GM12801 (cell line): Measurements from ENCODE around the gene LRRC4B.

ENCODE experiments used
- TF ChIP-seq, protein P1 (sequence below): IDR thresholded peaks from one replicate; pipeline ENCODE4 v1.5.1; 2011; ENCODE audit warnings: control low read depth; ENCODE audit not compliant: insufficient read length; ENCODE audit errors: extremely low read depth

The LRRC4B gene

DNA sequence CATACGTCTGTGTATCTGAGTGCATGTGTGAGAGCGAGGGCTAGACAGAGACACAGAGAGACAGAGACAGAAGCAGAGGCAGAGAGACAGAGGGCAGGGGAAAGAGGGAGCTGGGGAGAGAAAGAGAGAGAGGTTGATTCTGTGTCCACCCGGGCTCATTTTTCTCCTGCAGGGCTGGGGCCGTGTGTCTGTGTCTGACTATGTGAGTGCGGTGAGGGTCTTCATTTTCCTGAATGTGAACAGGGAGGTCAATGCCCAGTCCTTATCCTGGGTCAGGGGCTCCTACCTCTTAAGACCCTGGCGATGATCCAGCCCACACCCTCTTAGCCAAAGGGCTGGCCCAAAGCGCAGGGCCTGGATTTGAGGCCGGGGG, 17.7 kb downstream of the LRRC4B start:
- TF ChIP-seq, protein P1, sequence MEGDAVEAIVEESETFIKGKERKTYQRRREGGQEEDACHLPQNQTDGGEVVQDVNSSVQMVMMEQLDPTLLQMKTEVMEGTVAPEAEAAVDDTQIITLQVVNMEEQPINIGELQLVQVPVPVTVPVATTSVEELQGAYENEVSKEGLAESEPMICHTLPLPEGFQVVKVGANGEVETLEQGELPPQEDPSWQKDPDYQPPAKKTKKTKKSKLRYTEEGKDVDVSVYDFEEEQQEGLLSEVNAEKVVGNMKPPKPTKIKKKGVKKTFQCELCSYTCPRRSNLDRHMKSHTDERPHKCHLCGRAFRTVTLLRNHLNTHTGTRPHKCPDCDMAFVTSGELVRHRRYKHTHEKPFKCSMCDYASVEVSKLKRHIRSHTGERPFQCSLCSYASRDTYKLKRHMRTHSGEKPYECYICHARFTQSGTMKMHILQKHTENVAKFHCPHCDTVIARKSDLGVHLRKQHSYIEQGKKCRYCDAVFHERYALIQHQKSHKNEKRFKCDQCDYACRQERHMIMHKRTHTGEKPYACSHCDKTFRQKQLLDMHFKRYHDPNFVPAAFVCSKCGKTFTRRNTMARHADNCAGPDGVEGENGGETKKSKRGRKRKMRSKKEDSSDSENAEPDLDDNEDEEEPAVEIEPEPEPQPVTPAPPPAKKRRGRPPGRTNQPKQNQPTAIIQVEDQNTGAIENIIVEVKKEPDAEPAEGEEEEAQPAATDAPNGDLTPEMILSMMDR = no peak

DNA sequence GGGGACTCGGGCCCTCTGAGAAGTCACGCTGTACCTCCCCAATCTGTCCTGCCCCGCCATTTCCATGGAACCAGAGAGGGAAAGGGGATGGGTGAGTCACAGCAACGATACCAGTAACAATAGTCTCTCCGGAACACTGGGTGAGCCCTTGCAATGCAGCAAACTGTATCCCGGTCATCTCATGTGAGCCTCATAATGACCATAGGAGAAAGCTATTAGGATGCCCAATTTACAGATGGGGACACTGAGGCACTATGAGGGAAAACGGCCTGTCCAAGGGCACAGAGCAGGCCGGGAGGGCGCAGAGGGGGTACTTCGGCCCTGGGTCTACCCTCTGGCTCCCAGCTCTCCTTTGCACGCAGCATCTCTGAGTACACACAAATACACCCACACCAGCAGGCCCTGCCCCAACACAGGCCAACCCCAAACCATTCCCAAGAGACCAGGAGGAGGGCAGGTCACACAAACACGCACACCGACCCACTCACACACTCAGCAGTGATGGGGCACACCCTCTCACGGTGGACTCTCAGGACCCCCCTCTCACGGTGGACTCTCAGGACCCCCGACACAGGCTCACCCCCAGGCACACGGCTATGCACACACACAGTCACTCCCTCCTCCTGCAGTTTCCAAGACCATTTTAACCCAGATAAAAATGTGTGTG, 18.2 kb downstream of the LRRC4B start:
- TF ChIP-seq, protein P1 = no peak

DNA sequence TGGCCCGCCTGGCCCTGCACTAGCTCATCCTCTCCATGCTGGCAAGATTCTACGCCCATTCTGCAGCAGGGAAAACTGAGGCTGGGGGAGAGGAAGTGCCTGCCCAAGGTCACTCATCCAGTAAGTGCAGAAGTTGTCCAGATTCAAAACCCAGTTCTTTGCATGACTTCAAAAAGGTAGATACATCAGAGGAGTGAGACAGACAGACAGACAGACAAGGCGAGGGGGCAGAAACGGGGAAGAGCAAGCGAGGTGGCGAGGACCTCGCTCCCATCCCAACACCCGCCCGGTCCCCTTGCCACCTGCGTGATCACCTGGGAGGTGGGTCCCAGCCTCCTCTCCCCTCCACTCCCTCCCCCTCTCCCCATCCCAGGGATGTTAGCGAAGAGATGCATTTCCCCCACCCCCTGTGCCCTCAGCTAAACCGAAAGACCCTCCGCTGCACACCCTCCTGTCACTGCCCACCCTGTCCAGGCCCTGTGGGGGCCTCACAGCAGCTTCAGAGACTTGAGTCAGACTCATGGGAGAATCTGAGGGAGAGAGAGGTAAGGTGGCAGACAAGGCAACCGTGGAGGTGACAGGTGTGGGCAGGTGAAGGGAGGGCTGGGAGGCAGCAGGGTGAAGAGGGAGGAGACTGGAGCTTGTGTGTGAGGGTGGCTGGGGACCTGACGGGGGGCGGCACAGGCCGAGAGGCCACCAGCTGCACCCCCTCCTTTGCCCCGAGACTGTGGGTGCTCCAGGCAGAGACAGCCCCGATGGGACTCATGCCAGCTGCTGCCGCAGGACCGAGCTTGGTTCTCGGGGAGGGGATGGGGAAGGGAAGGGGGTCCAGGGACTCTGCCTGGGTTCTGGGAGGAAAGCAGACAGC, 18.9 kb downstream of the LRRC4B start:
- TF ChIP-seq, protein P1 = no peak

DNA sequence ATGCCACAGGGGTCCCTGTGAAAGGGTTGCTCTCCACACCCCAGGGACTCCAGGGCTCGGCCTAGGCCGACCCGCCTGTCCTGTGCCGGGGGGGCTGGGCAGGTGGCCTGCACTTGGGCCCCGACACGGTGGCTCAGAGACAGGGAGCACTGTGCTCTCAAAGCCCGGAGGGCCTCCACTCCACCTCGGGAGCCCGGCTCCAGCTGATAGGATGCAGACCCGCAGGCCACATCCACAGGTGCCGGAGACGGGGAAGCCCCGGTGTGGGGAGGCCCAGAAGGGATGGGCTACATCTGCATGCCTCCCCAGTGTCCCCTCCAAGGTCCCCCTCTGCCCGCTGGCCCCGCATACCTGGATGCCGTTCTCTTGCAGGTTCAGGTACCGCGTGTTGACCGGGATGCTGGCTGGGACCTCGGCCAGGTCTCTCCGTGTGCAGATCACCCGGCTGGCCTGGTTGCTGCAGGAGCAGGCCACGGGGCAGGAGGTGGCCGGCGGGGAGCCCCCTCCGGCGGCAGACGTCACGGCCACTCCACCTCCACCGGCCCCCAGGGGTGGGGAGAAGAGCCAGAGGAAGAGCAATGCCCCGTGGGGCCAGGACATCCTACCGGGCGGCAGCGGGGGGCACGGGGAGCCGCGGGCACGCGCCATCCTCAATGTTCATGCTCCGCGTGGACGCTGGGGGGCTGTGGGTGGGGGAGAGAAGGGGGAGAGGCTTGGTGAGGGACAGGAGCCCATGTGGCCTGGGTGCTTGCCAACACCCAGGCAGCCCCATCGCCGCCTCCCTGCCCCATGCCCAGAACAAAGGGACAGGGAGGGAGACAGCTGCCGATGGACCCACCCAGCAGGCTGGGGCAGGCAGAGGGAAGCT, 19.8 kb downstream of the LRRC4B start:
- TF ChIP-seq, protein P1 = no peak

DNA sequence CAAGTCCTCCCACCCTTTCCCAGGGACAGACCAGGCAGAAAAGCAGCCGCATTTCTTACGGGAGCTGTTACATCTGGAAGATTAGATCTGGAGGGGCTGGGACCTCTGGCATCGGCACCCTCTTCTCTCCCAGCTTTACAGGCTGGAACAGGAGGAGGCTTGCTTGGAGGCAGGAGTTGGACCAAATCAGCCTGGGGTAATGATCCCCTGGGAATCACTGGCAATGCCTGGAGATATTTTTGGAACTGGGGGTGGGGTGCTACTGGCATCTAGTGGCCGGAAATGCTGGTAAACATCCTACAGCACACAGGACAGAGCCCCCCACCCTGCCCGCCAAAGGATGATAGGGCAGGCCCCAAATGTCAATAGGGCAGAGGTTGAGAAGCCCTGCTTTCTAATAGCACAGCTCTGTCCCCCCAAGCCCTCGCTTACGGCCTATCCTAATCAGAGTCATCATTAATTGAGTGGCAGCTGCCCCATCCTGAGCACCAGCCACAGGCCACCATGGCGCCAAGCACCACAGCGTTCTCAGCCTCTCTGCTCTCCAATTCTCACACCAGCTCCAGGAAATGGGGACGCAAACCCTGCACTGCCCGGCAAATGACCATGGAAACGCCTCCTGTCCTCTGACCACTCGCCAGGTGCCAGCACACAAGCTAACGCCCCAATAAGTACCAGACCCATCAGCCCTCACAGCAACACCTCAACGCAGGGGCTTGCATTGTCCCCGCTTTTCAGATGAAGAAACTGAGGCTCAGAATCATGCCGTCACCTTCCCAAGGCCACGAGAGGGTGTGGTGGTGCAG, 20.6 kb downstream of the LRRC4B start:
- TF ChIP-seq, protein P1 = no peak

DNA sequence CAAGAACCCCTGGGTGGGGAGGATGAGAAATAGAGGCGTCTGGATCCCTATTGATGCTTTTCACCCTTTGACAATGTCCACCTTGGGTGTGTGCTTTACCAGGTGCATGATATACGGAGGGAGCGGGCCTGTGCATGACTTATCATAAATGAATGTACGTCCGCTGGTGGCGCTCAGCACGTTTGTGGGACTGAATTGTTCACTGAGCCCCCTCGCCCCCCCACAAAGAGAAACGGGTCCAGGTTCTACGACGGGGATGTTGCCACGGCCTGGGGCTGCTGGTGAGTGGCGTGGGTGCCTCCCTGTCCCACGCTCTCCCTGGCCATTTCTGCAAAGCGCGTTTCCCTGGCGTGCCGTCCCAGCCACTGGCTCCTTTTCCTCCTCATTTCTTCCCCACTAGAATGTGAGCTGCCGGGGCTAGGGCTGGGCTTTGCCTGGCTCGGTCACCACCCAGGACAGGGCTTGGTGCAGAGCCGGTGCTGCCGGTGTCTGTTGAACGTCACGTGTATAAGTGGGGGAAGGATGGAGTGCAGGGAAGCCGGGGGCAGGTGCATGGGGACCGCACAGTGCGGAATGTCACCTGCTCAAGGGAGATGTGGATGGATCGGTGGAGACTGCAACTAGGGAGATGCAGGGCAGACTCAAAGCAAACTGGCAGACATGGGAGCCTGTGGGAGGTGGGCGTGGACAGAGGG, 21.6 kb downstream of the LRRC4B start:
- TF ChIP-seq, protein P1 = no peak
